Hepatocyte (in vitro differentiated cells): Measurements from ENCODE around the gene TRMT1L. TPM values are rescaled to one million over a fixed set of nuclear protein-coding genes. Genes with fewer than 3 reads are reported as not detected.

Source experiments
- DNase-seq: peaks from one replicate; pipeline ENCODE4 v3.0.0-alpha.2; 2016; ENCODE audit warnings: low spot score
- H2AFZ ChIP-seq: fragments of 200-600 bp; sonication (generic); 2 replicates; pipeline ENCODE4 v1.6.0; 2016; ENCODE audit warnings: antibody characterized with exemption, mild to moderate bottlenecking
- H3K27ac ChIP-seq: fragments of 200-600 bp; sonication (generic); 2 replicates; pipeline ENCODE4 v1.5.1; 2016; ENCODE audit warnings: mild to moderate bottlenecking
- H3K27me3 ChIP-seq: fragments of 200-600 bp; sonication (generic); 2 replicates; pipeline ENCODE4 v1.6.1; 2016
- H3K36me3 ChIP-seq: fragments of 200-600 bp; sonication (generic); replicated peaks from 2 replicates; pipeline ENCODE4 v1.5.1; 2016; ENCODE audit warnings: low read depth; ENCODE audit not compliant: insufficient read depth
- H3K4me1 ChIP-seq: fragments of 200-600 bp; sonication (generic); 2 replicates; pipeline ENCODE4 v1.5.1; 2016; ENCODE audit warnings: mild to moderate bottlenecking, moderate library complexity; ENCODE audit not compliant: insufficient read depth
- H3K4me2 ChIP-seq: fragments of 200-600 bp; sonication (generic); 2 replicates; pipeline ENCODE4 v1.6.0; 2016
- H3K4me3 ChIP-seq: fragments of 200-600 bp; sonication (generic); 2 replicates; pipeline ENCODE4 v1.5.1; 2016; ENCODE audit warnings: mild to moderate bottlenecking
- H3K79me2 ChIP-seq: fragments of 200-600 bp; sonication (generic); 2 replicates; pipeline ENCODE4 v1.6.0; 2017; ENCODE audit warnings: mild to moderate bottlenecking
- H3K9me2 ChIP-seq: fragments of 200-600 bp; sonication (generic); replicated peaks from 2 replicates; pipeline ENCODE4 v1.6.0; 2017; ENCODE audit warnings: mild to moderate bottlenecking; ENCODE audit not compliant: insufficient read depth
- H3K9me3 ChIP-seq: fragments of 200-600 bp; sonication (generic); 2 replicates; pipeline ENCODE4 v1.5.1; 2016; ENCODE audit warnings: low read depth, mild to moderate bottlenecking
- H4K20me1 ChIP-seq: fragments of 200-600 bp; sonication (generic); 2 replicates; pipeline ENCODE4 v1.6.0; 2016; ENCODE audit warnings: mild to moderate bottlenecking; ENCODE audit not compliant: insufficient read depth, poor library complexity, severe bottlenecking
- EZH2 ChIP-seq: fragments of 200-600 bp; sonication (generic); IDR thresholded peaks from 2 replicates; pipeline ENCODE4 v1.6.1; 2016; ENCODE audit warnings: antibody characterized with exemption, mild to moderate bottlenecking, borderline replicate concordance
- EZH2phosphoT487 ChIP-seq: fragments of 200-600 bp; sonication (generic); IDR thresholded peaks from one replicate; pipeline ENCODE4 v1.6.1; 2018; ENCODE audit warnings: antibody characterized with exemption, mild to moderate bottlenecking, low read depth, moderate library complexity; ENCODE audit not compliant: unreplicated experiment, severe bottlenecking
- WGBS: methylation state at CpG from one replicate; pipeline ENCODE4 v1.1.6; 2016; ENCODE audit warnings: low lambda C conversion rate; ENCODE audit errors: missing lambda C conversion rate; 5-methylcytosine and 5-hydroxymethylcytosine counted together
- polyA plus RNA-seq: library from polyadenylated mRNA; unstranded; fragments of >200 nt; fragmentation: Nextera tagmentation; extraction: Ambion mirVana; gene quantifications from 2 replicates; pipeline ENCODE4 v1.2.1, GENCODE V29; 2016
- total RNA-seq: library from RNA; depleted of rRNA; stranded (reverse); fragments of >200 nt; gene quantifications from 2 replicates; pipeline ENCODE4 v1.2.3, GENCODE V29; 2014
- TF ChIP-seq, protein P1 (sequence below): fragments of 200-600 bp; sonication (generic); IDR thresholded peaks from 2 replicates; pipeline ENCODE4 v1.5.1; 2016; ENCODE audit warnings: antibody characterized with exemption, mild to moderate bottlenecking; ENCODE audit not compliant: poor library complexity

TRMT1L gene
- total and polyA plus RNA-seq, 2 experiments from 2014 or later = 12.3 to 23.1 TPM

DNA sequence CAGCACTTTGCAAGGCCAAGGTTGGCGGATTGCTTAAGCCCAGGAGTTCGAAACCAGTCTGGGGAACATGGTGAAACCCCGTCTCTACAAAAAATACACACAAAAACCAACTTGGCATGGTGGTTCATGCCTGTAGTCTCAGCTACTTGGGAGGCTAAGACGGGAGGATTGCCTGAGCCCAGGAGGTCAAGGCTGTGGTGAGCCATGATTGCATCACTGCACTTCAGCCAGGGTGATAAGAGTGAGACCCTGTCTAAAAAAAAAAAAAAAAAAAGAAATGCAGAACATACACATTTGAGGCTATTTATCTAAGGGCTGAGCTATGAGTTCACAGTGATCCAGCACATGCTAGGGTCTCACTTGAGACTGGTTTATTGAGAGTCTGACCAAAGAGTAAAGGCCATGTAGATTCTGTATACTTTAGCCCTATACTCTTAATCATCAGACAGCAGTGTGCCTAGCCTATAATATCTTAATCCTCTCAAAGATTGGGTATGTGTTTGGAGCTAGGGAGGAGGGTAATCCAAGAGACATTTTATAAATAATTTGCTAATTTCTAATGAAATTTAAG, 87.5 kb downstream of the TRMT1L start:
- peaks cover 10% of the 10 kb centered on the region for H4K20me1 ChIP-seq
- H3K9me3 ChIP-seq = no peaks in the 10 kb centered on the region
- H3K36me3 ChIP-seq = no peaks in the 10 kb centered on the region
- no peak overlapping the region for H3K27ac ChIP-seq
- no peaks in the 10 kb centered on the region for H3K27me3 ChIP-seq
- H3K4me2 ChIP-seq = no peak overlapping the region
- TF ChIP-seq, protein P1, sequence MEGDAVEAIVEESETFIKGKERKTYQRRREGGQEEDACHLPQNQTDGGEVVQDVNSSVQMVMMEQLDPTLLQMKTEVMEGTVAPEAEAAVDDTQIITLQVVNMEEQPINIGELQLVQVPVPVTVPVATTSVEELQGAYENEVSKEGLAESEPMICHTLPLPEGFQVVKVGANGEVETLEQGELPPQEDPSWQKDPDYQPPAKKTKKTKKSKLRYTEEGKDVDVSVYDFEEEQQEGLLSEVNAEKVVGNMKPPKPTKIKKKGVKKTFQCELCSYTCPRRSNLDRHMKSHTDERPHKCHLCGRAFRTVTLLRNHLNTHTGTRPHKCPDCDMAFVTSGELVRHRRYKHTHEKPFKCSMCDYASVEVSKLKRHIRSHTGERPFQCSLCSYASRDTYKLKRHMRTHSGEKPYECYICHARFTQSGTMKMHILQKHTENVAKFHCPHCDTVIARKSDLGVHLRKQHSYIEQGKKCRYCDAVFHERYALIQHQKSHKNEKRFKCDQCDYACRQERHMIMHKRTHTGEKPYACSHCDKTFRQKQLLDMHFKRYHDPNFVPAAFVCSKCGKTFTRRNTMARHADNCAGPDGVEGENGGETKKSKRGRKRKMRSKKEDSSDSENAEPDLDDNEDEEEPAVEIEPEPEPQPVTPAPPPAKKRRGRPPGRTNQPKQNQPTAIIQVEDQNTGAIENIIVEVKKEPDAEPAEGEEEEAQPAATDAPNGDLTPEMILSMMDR = no peak
- TF ChIP-seq EZH2phosphoT487 = no peak
- no peak for TF ChIP-seq EZH2
- 86% methylated on average over 4 of the region's 4 CpGs for WGBS
- DNase-seq = no peak
- H3K9me2 ChIP-seq = no peaks in the 10 kb centered on the region
- no peaks in the 10 kb centered on the region for H3K4me1 ChIP-seq
- H3K4me3 ChIP-seq = no peak overlapping the region
- H3K79me2 ChIP-seq = peaks cover 100% of the 10 kb centered on the region
- no peak overlapping the region for H2AFZ ChIP-seq

GRCh38 chr1:185068341-185068740, 88.4 kb downstream of the TRMT1L start:
- no peak for DNase-seq
- no peaks in the 10 kb centered on the region for H3K36me3 ChIP-seq
- no peak overlapping the region for H3K27ac ChIP-seq
- H3K9me2 ChIP-seq = no peaks in the 10 kb centered on the region
- peaks cover 10% of the 10 kb centered on the region for H4K20me1 ChIP-seq
- H3K27me3 ChIP-seq = no peaks in the 10 kb centered on the region
- no peak overlapping the region for H2AFZ ChIP-seq
- H3K9me3 ChIP-seq = no peaks in the 10 kb centered on the region
- TF ChIP-seq, protein P1 = no peak
- H3K4me3 ChIP-seq = no peak overlapping the region
- no peak overlapping the region for H3K4me2 ChIP-seq
- H3K4me1 ChIP-seq = no peaks in the 10 kb centered on the region
- peaks cover 100% of the 10 kb centered on the region for H3K79me2 ChIP-seq

Other genes starting within 250 kb of the TRMT1L start
- gene NIBAN1, start 182.4 kb downstream of the TRMT1L start, total RNA-seq = 11.1 and 11.5 TPM in 2 replicates
- gene NIBAN1, start 182.4 kb downstream of the TRMT1L start, polyA plus RNA-seq = 6.9 and 8.9 TPM in 2 replicates
- gene RNF2, start 111.4 kb downstream of the TRMT1L start, total RNA-seq = 24.6 and 27.0 TPM in 2 replicates
- 15.7 and 20.3 TPM in 2 replicates for gene RNF2, start 111.4 kb downstream of the TRMT1L start, polyA plus RNA-seq
- gene SWT1, start 214 bp upstream of the TRMT1L start, total RNA-seq = 9.5 and 9.6 TPM in 2 replicates
- 3.4 and 5.3 TPM in 2 replicates for gene SWT1, start 214 bp upstream of the TRMT1L start, polyA plus RNA-seq
- gene IVNS1ABP, start 160.3 kb upstream of the TRMT1L start, total RNA-seq = 99.0 and 116 TPM in 2 replicates
- gene IVNS1ABP, start 160.3 kb upstream of the TRMT1L start, polyA plus RNA-seq = 74.4 and 78.7 TPM in 2 replicates